Large intestine (tissue), 3 donors: Measurements from ENCODE around the gene CACNA1D. TPM values are rescaled to one million over a fixed set of nuclear protein-coding genes. Genes with fewer than 3 reads are reported as not detected.

Experiments
- DNase-seq, 2 donors: peaks; one replicate each; pipeline versions ENCODE4 v3.0.0 to v3.0.0-alpha.2; 2013
- H3K27ac ChIP-seq: one replicate; pipeline ENCODE4 v1.5.1; 2013; ENCODE audit warnings: low read length
- H3K27me3 ChIP-seq: 2 replicates; pipeline ENCODE4 v1.6.1; 2013; ENCODE audit warnings: low read length; ENCODE audit not compliant: control insufficient read depth, insufficient read depth
- H3K36me3 ChIP-seq: 2 replicates; pipeline ENCODE4 v1.6.1; 2013; ENCODE audit warnings: low read length; ENCODE audit not compliant: control insufficient read depth, insufficient read depth
- H3K4me1 ChIP-seq: one replicate; pipeline ENCODE4 v1.6.1; 2013; ENCODE audit warnings: low read length; ENCODE audit not compliant: control insufficient read depth, insufficient read depth
- H3K4me3 ChIP-seq: one replicate; pipeline ENCODE4 v1.5.1; 2013; ENCODE audit warnings: low read length
- H3K9me3 ChIP-seq: one replicate; pipeline ENCODE4 v1.6.1; 2013; ENCODE audit warnings: mild to moderate bottlenecking, low read depth, low read length, moderate library complexity; ENCODE audit not compliant: control insufficient read depth
- WGBS: methylation state at CpG from one replicate; pipeline ENCODE4 v1.1.5; 2013; ENCODE audit warnings: low lambda C conversion rate; ENCODE audit not compliant: insufficient coverage; 5-methylcytosine and 5-hydroxymethylcytosine counted together
- polyA plus RNA-seq: library from polyadenylated mRNA; unstranded; fragments of 120-200 nt; gene quantifications from one replicate; pipeline ENCODE4 v1.2.1, GENCODE V29; 2013

Gene CACNA1D
- polyA plus RNA-seq, 1 donor: 58.2 TPM

GRCh38 chr3:53775018-53775417 is 280.6 kb downstream of the CACNA1D start:
- DNase-seq: no peak
- H3K9me3 ChIP-seq: no peaks in the 10 kb centered on the region
- no CpG with 5 or more reads among the region's 5 CpGs for WGBS
- H3K27me3 ChIP-seq: no peaks in the 10 kb centered on the region
- peaks cover 72% of the 10 kb centered on the region for H3K36me3 ChIP-seq
- no peaks in the 10 kb centered on the region for H3K4me1 ChIP-seq
- no peak overlapping the region for H3K4me3 ChIP-seq
- H3K27ac ChIP-seq: no peak overlapping the region

GRCh38 chr3:53775834-53776251 is 281.4 kb downstream of the CACNA1D start:
- DNase-seq: no peak
- no peaks in the 10 kb centered on the region for H3K9me3 ChIP-seq
- no peaks in the 10 kb centered on the region for H3K27me3 ChIP-seq
- WGBS: no CpG with 5 or more reads among the region's 5 CpGs
- no peak overlapping the region for H3K27ac ChIP-seq
- peaks cover 69% of the 10 kb centered on the region for H3K36me3 ChIP-seq
- no peak overlapping the region for H3K4me3 ChIP-seq
- H3K4me1 ChIP-seq: no peaks in the 10 kb centered on the region

GRCh38 chr3:53776494-53777101 is 282.2 kb downstream of the CACNA1D start:
- Histone ChIP-seq H3K27me3 (no peaks in the 10 kb centered on the region), H3K36me3 (peaks cover 70% of the 10 kb centered on the region), H3K27ac (no peak overlapping the region), H3K4me3 (no peak overlapping the region), H3K4me1 (no peaks in the 10 kb centered on the region), H3K9me3 (no peaks in the 10 kb centered on the region)
- WGBS: no CpG with 5 or more reads among the region's 9 CpGs
- DNase-seq: no peak

GRCh38 chr3:53777468-53777867 is 283.1 kb downstream of the CACNA1D start:
- no CpG with 5 or more reads among the region's 8 CpGs for WGBS
- no peak overlapping the region for H3K4me3 ChIP-seq
- H3K4me1 ChIP-seq: no peaks in the 10 kb centered on the region
- H3K36me3 ChIP-seq: peaks cover 65% of the 10 kb centered on the region
- H3K27me3 ChIP-seq: no peaks in the 10 kb centered on the region
- DNase-seq: no peak
- H3K27ac ChIP-seq: no peak overlapping the region
- H3K9me3 ChIP-seq: no peaks in the 10 kb centered on the region

- Histone ChIP-seq H3K27ac (no peak overlapping the region), H3K36me3 (peaks cover 66% of the 10 kb centered on the region), H3K9me3 (no peaks in the 10 kb centered on the region), H3K27me3 (no peaks in the 10 kb centered on the region), H3K4me3 (no peak overlapping the region), H3K4me1 (no peaks in the 10 kb centered on the region)
- DNase-seq: no peak
- 92% methylated on average over 2 of the region's 3 CpGs for WGBS
These were observed 283.7 kb downstream of the CACNA1D start for GRCh38 chr3:53778153-53778552.

GRCh38 chr3:53780171-53780570 is 285.8 kb downstream of the CACNA1D start:
- DNase-seq: no peak
- Histone ChIP-seq H3K27me3 (no peaks in the 10 kb centered on the region), H3K36me3 (peaks cover 74% of the 10 kb centered on the region), H3K4me3 (no peak overlapping the region), H3K9me3 (no peaks in the 10 kb centered on the region), H3K27ac (no peak overlapping the region), H3K4me1 (no peaks in the 10 kb centered on the region)
- 75% methylated on average over 2 of the region's 4 CpGs for WGBS

GRCh38 chr3:53780806-53781205 is 286.4 kb downstream of the CACNA1D start:
- Histone ChIP-seq H3K27me3 (no peaks in the 10 kb centered on the region), H3K4me1 (no peaks in the 10 kb centered on the region), H3K27ac (no peak overlapping the region), H3K4me3 (no peak overlapping the region), H3K9me3 (no peaks in the 10 kb centered on the region), H3K36me3 (peaks cover 76% of the 10 kb centered on the region)
- no CpG with 5 or more reads among the region's 2 CpGs for WGBS
- no peak for DNase-seq

- Histone ChIP-seq H3K4me3 (no peak overlapping the region), H3K36me3 (peaks cover 57% of the 10 kb centered on the region), H3K27me3 (no peaks in the 10 kb centered on the region), H3K9me3 (no peaks in the 10 kb centered on the region), H3K27ac (no peak overlapping the region), H3K4me1 (no peaks in the 10 kb centered on the region)
- no CpG with 5 or more reads among the region's 9 CpGs for WGBS
- no peak for DNase-seq
These were observed 292.6 kb downstream of the CACNA1D start for GRCh38 chr3:53787016-53787415.

GRCh38 chr3:53788038-53788437 is 293.6 kb downstream of the CACNA1D start:
- Histone ChIP-seq H3K27me3 (no peaks in the 10 kb centered on the region), H3K4me3 (no peak overlapping the region), H3K27ac (no peak overlapping the region), H3K4me1 (no peaks in the 10 kb centered on the region), H3K9me3 (no peaks in the 10 kb centered on the region), H3K36me3 (peaks cover 53% of the 10 kb centered on the region)
- DNase-seq: no peak
- WGBS: 100% methylated on average over 1 of the region's 5 CpGs

GRCh38 chr3:53789459-53789858 is 295.0 kb downstream of the CACNA1D start:
- Histone ChIP-seq H3K27me3 (no peaks in the 10 kb centered on the region), H3K36me3 (peaks cover 47% of the 10 kb centered on the region), H3K4me1 (no peaks in the 10 kb centered on the region), H3K4me3 (no peak overlapping the region), H3K9me3 (no peaks in the 10 kb centered on the region), H3K27ac (no peak overlapping the region)
- no peak for DNase-seq
- WGBS: no CpG with 5 or more reads among the region's 16 CpGs

GRCh38 chr3:53790470-53790869 is 296.1 kb downstream of the CACNA1D start:
- no peaks in the 10 kb centered on the region for H3K9me3 ChIP-seq
- peaks cover 36% of the 10 kb centered on the region for H3K36me3 ChIP-seq
- H3K27me3 ChIP-seq: no peaks in the 10 kb centered on the region
- DNase-seq: no peak
- no peak overlapping the region for H3K27ac ChIP-seq
- 100% methylated on average over 2 of the region's 5 CpGs for WGBS
- H3K4me3 ChIP-seq: no peak overlapping the region
- no peaks in the 10 kb centered on the region for H3K4me1 ChIP-seq
